AG10803 (cell line): ENCODE measurements around the gene PPP1R10.
A peak's percentile ranks its signal among the peaks of the same experiment; 100 is the strongest.

ENCODE experiments used
- DNase-seq: peaks from one replicate; pipeline ENCODE4 v3.0.0; 2010; ENCODE audit warnings: low read depth
- H3K4me3 ChIP-seq: 2 replicates; pipeline ENCODE4 v1.5.1; 2011; ENCODE audit warnings: mild to moderate bottlenecking, low read length, control low read depth
- TF ChIP-seq, protein P1 (sequence below): conservative IDR thresholded peaks from 2 replicates; pipeline ENCODE4 v1.5.1; 2011; ENCODE audit warnings: mild to moderate bottlenecking, low read length, control low read depth, inconsistent platforms

Gene PPP1R10

DNA sequence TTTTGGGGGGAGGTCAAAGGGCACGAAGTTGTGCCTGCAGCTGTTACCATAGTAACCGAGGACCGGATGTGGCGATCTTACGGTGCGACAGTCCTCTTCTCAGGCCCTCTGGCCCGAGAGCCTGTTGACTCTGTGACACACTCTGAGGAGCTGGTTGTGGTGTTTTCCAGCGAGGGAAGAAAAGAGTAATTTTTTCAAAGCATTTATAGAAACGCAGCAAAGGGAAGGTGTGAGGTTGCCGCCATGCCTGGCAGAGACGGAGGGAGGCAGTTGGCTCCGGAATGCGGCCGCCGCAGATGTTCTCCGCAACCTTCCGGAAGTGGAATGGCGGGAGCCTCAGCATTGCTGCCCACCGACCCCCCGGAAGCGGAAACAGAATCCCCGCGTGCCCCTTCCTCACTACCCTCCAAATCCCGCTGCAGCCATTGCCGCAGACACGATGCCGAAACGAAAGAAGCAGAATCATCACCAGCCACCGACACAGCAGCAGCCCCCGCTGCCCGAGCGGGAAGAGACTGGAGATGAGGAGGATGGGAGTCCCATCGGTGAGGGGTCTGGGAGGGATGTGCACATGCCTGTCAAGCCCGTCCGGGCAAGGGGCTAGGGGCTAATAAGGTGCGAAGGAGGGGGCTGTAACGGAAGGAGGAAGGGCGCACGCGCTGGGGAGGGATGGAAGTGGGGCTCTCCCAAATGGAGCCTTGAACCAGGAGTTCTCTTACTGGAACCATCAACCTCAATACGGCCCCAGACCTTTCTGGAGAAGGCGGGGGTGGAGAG, 59.9 kb downstream of the PPP1R10 start, which contains the start of gene PRR3:
Gene PRR3, plus strand, starts transcription at position 390 of the 777 bp plus-strand sequence. Its CDS starts 50 bp downstream, at position 440.
- peak; percentile 88 for DNase-seq
- TF ChIP-seq, protein P1, sequence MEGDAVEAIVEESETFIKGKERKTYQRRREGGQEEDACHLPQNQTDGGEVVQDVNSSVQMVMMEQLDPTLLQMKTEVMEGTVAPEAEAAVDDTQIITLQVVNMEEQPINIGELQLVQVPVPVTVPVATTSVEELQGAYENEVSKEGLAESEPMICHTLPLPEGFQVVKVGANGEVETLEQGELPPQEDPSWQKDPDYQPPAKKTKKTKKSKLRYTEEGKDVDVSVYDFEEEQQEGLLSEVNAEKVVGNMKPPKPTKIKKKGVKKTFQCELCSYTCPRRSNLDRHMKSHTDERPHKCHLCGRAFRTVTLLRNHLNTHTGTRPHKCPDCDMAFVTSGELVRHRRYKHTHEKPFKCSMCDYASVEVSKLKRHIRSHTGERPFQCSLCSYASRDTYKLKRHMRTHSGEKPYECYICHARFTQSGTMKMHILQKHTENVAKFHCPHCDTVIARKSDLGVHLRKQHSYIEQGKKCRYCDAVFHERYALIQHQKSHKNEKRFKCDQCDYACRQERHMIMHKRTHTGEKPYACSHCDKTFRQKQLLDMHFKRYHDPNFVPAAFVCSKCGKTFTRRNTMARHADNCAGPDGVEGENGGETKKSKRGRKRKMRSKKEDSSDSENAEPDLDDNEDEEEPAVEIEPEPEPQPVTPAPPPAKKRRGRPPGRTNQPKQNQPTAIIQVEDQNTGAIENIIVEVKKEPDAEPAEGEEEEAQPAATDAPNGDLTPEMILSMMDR = no peak
- H3K4me3 ChIP-seq = peak within 1 kb of the TSS; percentile 95

DNA sequence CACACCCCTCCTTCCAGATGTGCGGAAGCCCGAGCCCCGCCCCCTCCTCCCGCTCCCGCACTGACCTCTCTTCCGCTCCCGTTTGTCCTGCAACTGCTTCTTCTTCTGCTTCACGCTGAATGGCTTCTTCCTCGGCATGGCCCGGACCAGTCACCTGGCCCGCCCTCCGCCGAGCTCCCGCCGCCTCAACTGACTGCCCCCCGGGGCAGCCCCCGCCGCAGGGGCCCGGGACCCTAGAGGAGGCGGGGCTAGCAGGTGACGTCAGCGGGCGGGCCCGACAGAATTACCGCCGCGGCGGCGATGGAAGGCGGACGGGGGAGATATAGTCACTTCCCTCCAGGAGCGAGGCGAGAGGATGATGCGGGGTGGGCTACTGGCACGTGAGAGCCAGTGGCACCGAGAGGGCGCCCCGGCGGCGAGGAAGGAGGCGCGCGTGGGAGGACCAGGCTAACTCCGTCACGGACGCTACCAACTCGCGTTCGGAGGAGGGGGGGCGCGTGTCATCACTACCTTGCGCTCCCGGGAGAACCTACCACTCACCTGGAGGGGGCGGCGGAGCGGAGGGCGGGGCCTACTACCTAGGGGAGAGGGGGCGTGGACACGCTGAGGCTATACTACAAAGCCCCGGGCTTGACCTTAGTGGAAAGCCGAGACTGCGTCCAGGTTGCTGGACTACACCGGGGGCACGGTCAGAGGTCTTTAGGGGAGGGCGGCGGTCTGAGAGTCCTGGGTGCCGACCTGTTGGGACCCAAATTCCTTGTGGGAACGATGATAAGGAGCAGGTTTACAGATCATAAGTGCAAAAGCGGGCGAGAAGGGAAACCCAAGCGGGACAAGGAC, 60.8 kb downstream of the PPP1R10 start, which contains the start of gene GNL1:
Gene GNL1, minus strand, starts transcription at position 424 of the 840 bp plus-strand sequence. Its CDS starts 286 bp downstream, at position 138.
- TF ChIP-seq, protein P1 = no peak
- peak; percentile 87 for DNase-seq
- H3K4me3 ChIP-seq = peak within 1 kb of the TSS; percentile 95

DNA sequence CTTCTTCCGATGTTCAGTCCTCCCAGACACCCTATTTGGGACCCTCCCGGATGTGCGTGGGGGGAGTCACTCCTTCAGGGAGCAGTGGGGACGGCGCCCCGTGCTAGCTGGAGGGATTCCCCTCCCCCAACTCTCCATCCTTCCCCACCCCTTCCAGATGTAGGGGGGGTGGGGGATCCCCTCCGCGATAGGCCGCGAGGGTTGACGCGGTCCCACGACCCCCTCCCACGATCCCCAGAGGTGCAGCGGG, 61.3 kb downstream of the PPP1R10 start:
- DNase-seq = no peak
- H3K4me3 ChIP-seq = peak overlapping the region; percentile 95
- TF ChIP-seq, protein P1 = no peak

DNA sequence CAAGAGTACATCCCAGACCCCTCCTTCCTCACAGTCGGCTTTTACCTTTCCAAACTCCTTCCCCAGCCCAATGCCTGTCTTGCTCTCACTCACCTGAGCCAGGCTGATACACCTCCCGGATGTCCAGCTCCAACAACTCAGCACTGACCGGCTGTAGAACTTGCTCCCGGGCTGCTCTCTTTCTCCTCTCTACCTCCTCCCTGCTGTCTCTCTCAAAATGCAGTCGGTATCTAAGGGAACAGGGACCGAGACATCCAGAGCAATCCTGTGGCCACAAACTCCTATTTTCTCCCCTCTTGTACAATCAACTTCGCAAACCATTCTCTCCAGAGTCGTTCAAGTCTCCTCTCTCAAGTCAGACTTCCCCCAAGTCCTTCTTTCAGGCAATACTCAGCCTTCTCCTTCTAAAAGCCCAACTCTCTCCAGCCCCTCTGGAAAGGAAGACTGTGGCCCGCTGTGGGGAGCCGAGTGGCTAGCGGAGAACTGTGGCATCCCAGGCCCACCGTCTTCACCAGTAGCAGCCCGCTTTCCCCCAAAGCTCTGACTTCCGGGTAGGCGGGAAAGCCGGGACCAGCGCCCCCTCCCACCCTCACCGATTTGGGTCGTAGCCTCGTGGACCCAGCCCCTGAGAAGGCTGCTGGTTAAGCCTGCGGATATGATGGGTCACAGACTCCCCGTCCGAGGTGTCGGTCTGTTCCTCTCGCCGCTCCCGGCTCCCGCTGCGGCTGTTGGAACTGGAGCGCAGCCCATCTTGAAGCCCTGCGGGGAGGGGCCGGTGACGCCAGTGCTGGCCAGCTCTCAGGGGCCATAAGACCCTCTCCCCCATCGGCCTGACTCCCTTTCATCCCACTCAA, 61.9 kb downstream of the PPP1R10 start:
- peak overlapping the region; percentile 95 for H3K4me3 ChIP-seq
- TF ChIP-seq, protein P1 = no peak
- peak; percentile 17 for DNase-seq

DNA sequence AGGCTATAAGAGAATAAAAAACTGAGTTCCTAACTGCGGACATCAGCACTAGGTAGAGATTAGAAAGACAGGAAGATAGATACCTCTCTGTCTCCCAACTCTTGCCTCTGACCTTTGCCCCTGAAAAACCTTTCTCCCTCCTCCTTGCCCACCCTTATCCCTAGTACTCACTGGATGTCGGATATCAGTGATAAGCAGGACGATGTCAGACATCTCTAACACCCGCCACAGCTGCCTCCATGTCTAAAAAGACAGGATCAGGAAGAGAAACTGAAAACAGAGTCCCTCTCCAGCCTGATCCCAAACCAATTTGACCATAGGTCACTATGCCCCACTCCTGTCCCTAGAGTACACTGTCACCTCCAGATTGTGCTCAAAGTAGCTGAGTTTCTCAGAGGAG, 62.6 kb downstream of the PPP1R10 start:
- no peak for DNase-seq
- peak overlapping the region; percentile 95 for H3K4me3 ChIP-seq
- TF ChIP-seq, protein P1 = no peak
